HUES48 (cell line): ENCODE results near the gene ARHGAP22.

Source experiments
- H3K27ac ChIP-seq: one replicate; pipeline ENCODE4 v1.7.0; 2013; ENCODE audit warnings: low read depth, low read length, inconsistent platforms
- H3K27me3 ChIP-seq: 2 replicates; pipeline ENCODE4 v1.6.1; 2013; ENCODE audit warnings: mild to moderate bottlenecking, low read length; ENCODE audit not compliant: control insufficient read depth, insufficient read depth
- H3K36me3 ChIP-seq: 2 replicates; pipeline ENCODE4 v1.6.1; 2013; ENCODE audit warnings: low read length; ENCODE audit not compliant: control insufficient read depth, insufficient read depth
- H3K4me1 ChIP-seq: 2 replicates; pipeline ENCODE4 v1.6.1; 2013; ENCODE audit warnings: mild to moderate bottlenecking, low read length; ENCODE audit not compliant: control insufficient read depth, insufficient read depth
- H3K4me3 ChIP-seq: 2 replicates; pipeline ENCODE4 v1.5.1; 2013; ENCODE audit warnings: mild to moderate bottlenecking, low read depth, low read length
- H3K9ac ChIP-seq: 2 replicates; pipeline ENCODE4 v1.6.1; 2013; ENCODE audit warnings: mild to moderate bottlenecking, low read depth, low read length, moderate library complexity
- H3K9me3 ChIP-seq: 2 replicates; pipeline ENCODE4 v1.6.1; 2013; ENCODE audit warnings: low read length; ENCODE audit not compliant: control insufficient read depth, insufficient read depth

The ARHGAP22 gene

GRCh38 chr10:48463318-48464003 lies 141.4 kb downstream of the ARHGAP22 start:
- H3K27ac ChIP-seq = no peak overlapping the region
- no peaks in the 10 kb centered on the region for H3K9me3 ChIP-seq
- H3K27me3 ChIP-seq = peaks cover 11% of the 10 kb centered on the region
- no peaks in the 10 kb centered on the region for H3K36me3 ChIP-seq
- no peak overlapping the region for H3K4me3 ChIP-seq
- H3K9ac ChIP-seq = no peak overlapping the region
- H3K4me1 ChIP-seq = no peaks in the 10 kb centered on the region; the same call in 1 of the 2 replicates

- H3K4me1 ChIP-seq = no peaks in the 10 kb centered on the region; the same call in 1 of the 2 replicates
- no peak overlapping the region for H3K9ac ChIP-seq
- H3K4me3 ChIP-seq = no peak overlapping the region
- no peaks in the 10 kb centered on the region for H3K36me3 ChIP-seq
- no peaks in the 10 kb centered on the region for H3K9me3 ChIP-seq
- peaks cover 11% of the 10 kb centered on the region for H3K27me3 ChIP-seq
- no peak overlapping the region for H3K27ac ChIP-seq
Observed at GRCh38 chr10:48462482-48463020, 142.3 kb downstream of the ARHGAP22 start.

GRCh38 chr10:48461623-48462481 lies 143.0 kb downstream of the ARHGAP22 start:
- Histone ChIP-seq H3K9ac (no peak overlapping the region), H3K36me3 (no peaks in the 10 kb centered on the region), H3K4me1 (no peaks in the 10 kb centered on the region; the same call in 1 of the 2 replicates), H3K4me3 (no peak overlapping the region), H3K9me3 (no peaks in the 10 kb centered on the region), H3K27me3 (peaks cover 7% of the 10 kb centered on the region), H3K27ac (no peak overlapping the region)

- Histone ChIP-seq H3K4me1 (no peaks in the 10 kb centered on the region), H3K9me3 (no peaks in the 10 kb centered on the region), H3K4me3 (no peak overlapping the region), H3K9ac (no peak overlapping the region), H3K27ac (no peak overlapping the region), H3K36me3 (no peaks in the 10 kb centered on the region), H3K27me3 (no peaks in the 10 kb centered on the region)
Observed at GRCh38 chr10:48460182-48460581, 144.7 kb downstream of the ARHGAP22 start.

GRCh38 chr10:48459270-48460150 lies 145.4 kb downstream of the ARHGAP22 start:
- H3K4me3 ChIP-seq = no peak overlapping the region
- H3K9me3 ChIP-seq = no peaks in the 10 kb centered on the region
- H3K27ac ChIP-seq = no peak overlapping the region
- H3K4me1 ChIP-seq = no peaks in the 10 kb centered on the region
- no peaks in the 10 kb centered on the region for H3K27me3 ChIP-seq
- no peak overlapping the region for H3K9ac ChIP-seq
- H3K36me3 ChIP-seq = no peaks in the 10 kb centered on the region

- Histone ChIP-seq H3K27ac (no peak overlapping the region), H3K36me3 (no peaks in the 10 kb centered on the region), H3K9ac (no peak overlapping the region), H3K27me3 (no peaks in the 10 kb centered on the region), H3K4me3 (no peak overlapping the region), H3K9me3 (no peaks in the 10 kb centered on the region), H3K4me1 (no peaks in the 10 kb centered on the region)
Observed at GRCh38 chr10:48458662-48459048, 146.2 kb downstream of the ARHGAP22 start.

- Histone ChIP-seq H3K9ac (no peak overlapping the region), H3K4me3 (no peak overlapping the region), H3K4me1 (no peaks in the 10 kb centered on the region)
Observed at GRCh38 chr10:48457949-48458661, 146.8 kb downstream of the ARHGAP22 start.

GRCh38 chr10:48456808-48457761 lies 147.8 kb downstream of the ARHGAP22 start:
- Histone ChIP-seq H3K4me3 (no peak overlapping the region), H3K27ac (no peak overlapping the region), H3K9me3 (no peaks in the 10 kb centered on the region), H3K36me3 (no peaks in the 10 kb centered on the region), H3K27me3 (no peaks in the 10 kb centered on the region), H3K9ac (no peak overlapping the region), H3K4me1 (no peaks in the 10 kb centered on the region)

More at GRCh38 chr10:48457949-48458661, 146.8 kb downstream of the ARHGAP22 start:
- no peaks in the 10 kb centered on the region for H3K9me3 ChIP-seq
- no peaks in the 10 kb centered on the region for H3K27me3 ChIP-seq
- no peak overlapping the region for H3K27ac ChIP-seq
- H3K36me3 ChIP-seq = no peaks in the 10 kb centered on the region

GRCh38 chr10:48456361-48456804 lies 148.5 kb downstream of the ARHGAP22 start:
- Histone ChIP-seq H3K4me3 (no peak overlapping the region), H3K4me1 (no peaks in the 10 kb centered on the region), H3K9ac (no peak overlapping the region), H3K27ac (no peak overlapping the region), H3K36me3 (no peaks in the 10 kb centered on the region), H3K27me3 (no peaks in the 10 kb centered on the region), H3K9me3 (no peaks in the 10 kb centered on the region)
